HG02885 (cell line): ENCODE measurements around the gene TFR2.
"Not testable (repeated sequence)": the region's sequence is repeated elsewhere in the genome, so short reads cannot be mapped to it uniquely, and the experiment has no call there.

Experiments
- ATAC-seq: cut with Tn5 transposase; IDR thresholded peaks from one replicate; pipeline ENCODE4 v1.9.1; 2021; ENCODE audit warnings: mild to moderate bottlenecking; ENCODE audit not compliant: unreplicated experiment, poor library complexity

Gene TFR2

DNA sequence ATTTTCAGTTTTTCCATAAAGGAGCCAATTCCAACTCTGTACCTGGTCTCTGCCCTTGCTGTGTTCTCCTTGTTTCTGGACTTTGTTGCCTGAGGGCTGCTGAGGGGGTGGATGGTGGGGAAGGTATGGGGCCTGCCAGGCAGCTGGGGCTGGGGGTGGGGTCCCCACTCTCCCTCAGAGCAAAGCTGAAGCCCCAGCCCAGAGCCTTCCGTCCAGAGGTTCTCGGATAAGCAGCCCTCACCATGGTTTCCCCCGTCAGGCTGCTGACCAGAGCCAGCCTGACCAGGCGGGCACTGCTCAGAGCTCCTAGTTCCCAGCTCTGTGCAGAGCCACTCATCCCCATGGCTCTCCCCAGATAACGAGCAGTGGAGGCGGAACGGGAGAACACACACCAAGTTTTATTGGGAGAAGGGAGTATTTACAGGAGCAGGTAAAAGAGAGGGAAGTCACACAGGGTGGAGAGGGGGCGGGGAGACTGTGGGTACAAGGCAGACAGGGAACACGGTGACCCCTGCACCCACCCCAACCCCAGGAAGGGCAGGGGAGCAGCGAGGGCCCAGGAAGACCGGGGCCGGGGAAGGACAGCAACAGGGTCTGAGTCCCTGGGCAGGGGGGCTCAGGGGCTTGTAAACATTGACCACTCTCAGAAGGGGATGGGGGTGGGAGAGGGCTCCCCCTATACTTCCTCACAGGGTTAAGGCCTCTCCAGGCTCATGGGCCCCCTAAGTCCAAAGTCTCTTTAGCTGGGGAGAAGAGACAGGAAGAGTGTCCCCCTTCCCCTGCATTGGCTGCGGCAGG is 38.0 kb upstream of the TFR2 start:
- no peak for ATAC-seq

DNA sequence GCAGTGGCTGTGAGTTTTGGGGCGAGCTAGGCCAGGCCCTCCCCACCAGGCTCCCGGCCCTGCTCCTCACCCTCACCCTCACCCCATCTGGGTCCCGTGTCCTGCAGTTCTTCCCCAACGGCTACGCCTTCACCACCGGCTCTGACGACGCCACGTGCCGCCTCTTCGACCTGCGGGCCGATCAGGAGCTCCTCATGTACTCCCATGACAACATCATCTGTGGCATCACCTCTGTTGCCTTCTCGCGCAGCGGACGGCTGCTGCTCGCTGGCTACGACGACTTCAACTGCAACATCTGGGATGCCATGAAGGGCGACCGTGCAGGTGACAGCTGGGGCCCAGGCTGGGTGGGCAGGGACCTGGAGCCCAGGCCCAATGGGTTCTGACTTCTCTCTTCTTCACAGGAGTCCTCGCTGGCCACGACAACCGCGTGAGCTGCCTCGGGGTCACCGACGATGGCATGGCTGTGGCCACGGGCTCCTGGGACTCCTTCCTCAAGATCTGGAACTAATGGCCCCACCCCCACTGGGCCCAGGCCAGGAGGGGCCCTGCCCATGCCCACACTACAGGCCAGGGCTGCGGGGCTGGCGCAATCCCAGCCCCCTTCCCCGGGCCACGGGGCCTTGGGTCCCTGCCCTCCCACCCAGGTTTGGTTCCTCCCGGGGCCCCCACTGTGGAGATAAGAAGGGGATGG is 37.1 kb upstream of the TFR2 start:
- ATAC-seq, result no peak

DNA sequence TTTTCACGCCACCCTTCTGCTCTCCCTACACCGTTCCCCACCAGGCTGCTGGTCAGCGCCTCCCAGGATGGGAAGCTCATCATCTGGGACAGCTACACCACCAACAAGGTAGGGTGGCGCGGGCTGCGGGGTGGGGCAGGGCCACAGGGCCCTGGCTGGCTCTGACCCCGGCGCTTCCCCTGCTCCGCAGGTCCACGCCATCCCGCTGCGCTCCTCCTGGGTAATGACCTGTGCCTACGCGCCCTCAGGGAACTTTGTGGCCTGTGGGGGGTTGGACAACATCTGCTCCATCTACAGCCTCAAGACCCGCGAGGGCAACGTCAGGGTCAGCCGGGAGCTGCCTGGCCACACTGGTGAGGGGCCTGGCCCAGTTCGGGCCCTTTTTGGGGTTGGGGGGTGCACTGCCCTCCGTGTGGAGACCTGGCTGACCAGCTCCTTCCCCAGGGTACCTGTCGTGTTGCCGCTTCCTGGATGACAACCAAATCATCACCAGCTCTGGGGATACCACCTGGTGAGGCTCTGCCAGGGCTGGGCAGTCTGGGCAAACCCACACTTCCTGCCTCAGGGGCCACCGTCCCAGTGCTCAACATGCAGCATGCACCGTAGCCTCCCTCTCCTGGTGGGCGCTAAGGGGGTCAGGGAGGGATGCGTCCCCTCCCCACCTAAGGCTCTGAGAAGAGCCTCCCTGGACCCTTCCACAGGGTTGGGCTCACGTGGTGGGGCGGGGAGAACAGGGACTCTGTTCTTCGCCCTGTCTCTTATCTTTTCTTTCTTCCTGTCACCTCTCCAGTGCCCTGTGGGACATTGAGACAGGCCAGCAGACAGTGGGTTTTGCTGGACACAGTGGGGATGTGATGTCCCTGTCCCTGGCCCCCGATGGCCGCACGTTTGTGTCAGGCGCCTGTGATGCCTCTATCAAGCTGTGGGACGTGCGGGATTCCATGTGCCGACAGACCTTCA is 36.2 kb upstream of the TFR2 start:
- ATAC-seq, result no peak

DNA sequence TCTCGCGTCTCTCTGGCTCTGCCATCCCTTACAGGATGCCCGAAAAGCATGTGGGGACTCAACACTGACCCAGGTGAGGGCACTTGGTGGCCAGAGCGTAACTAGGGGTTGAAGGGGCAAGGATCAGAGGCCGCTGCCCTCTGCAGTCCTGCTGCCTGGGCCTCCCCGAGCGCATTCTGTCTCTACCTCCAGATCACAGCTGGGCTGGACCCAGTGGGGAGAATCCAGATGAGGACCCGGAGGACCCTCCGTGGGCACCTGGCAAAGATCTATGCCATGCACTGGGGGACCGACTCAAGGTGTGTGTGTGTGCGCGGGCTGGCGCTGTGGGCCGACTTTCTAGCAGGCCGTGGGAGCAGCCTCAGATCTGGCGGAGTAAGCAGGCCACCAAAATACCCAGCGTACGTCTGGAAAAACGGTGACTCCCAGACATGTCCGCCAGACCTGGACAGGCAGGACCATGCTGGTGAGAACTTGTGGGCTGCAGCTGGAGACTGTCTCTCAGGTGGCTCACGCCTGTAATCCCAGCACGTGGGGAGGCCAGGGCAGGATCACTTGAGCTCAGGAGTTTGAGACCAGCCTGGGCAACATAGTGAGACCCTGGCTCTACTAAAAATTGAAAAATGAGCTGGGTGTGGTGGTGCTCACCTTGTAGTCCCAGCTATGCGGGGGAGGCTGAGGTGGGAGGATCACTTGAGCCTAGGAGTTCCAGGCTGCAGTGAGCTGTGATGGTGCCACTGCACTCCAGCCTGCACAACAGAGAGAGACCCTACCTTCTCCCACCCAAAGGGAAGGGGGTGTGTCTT is 35.4 kb upstream of the TFR2 start:
- no peak for ATAC-seq

- ATAC-seq, result peak; percentile 36
These were observed 34.4 kb upstream of the TFR2 start for GRCh38 chr7:100675581-100676350.

DNA sequence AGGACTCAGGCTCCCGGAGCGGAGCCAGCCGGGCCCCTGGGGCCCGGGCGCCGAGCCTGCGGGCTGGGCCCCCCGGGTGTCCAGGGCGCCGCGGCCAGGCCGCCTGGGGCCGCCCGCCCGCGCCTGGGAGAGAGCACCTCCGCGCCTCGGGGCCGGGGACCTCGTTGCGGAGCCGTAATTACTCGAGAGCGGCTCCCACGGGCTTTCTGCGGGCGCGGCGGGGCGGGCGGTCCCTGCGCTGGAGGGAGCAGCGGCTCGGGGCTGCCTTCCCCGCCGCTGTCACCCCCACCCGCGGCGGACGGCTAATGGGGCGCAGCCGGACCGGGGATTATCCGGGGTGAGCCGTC is 33.7 kb upstream of the TFR2 start:
- ATAC-seq, result no peak

DNA sequence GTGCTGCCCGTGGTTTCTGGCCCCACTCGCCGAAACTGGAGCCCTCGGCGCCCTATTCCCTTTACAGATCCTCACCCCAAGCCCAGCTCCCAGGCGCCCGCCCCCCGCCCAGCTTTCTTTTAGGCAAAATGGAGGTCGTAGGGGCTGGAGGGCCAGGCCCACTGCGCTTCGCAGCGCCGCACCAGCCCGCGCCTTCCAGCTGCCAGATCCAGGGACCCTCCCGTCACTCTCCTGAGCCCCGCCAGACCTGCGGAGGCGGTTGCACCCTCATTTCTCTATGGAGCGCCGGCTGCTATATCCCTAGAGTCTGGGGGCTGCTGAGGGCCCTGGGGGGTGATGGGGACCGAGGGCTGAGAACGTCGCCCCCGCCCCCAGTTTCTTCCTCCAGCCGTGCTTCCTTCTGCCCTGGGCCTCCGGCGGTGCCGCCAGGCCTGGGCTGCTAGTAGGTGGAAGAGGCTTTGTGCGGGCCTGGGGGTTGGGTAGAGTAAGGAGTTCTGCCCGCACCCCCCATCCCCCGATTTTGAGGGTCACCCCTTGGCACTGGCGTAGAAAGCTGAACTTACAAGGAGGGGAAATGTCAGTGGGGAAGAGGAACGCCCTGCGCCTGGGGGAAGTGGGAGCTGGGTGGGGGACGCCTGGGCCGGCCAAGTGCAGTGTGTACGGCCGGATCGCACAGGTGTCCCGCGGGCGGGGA is 33.2 kb upstream of the TFR2 start:
- ATAC-seq, result no peak

GRCh38 chr7:100673942-100674410 is 32.6 kb upstream of the TFR2 start:
- peak; percentile 1 for ATAC-seq

DNA sequence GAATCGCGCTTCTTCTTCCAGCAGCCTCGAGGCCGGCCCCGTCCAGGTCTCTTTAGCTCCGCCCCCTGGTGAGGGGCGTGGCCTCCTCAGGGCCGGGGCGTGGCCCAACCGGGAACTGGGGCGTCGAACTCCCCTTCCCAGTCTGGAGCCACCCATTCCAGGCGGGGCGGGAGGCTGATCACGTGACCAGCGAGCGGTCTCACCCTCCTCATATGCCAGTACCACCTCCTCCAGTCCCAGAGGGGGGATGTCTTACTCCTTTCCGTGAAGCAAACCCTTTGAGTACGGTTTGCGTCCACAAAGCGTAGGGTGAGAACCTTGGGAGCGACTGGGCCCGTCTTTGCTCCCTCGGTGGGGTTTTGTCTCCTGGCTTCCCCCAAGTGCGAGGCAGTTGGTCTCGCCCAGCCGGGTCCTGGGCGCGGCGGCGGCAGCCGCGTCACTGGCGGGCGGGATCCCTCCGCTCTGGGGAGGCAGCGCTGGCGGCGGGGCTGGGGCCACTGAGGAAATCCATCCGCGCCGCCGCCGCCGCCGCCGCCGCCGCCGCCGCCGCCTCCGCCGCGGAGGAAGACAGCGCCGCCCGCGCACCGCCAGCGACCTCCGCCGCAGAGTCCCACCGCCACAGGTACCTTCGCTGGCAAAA is 32.1 kb upstream of the TFR2 start, which contains the start of gene GNB2:
Gene GNB2, plus strand, starts transcription at position 439 of the 640 bp plus-strand sequence. CDS start 2,526 bp downstream, outside the sequence.
- peak; percentile 65 for ATAC-seq

DNA sequence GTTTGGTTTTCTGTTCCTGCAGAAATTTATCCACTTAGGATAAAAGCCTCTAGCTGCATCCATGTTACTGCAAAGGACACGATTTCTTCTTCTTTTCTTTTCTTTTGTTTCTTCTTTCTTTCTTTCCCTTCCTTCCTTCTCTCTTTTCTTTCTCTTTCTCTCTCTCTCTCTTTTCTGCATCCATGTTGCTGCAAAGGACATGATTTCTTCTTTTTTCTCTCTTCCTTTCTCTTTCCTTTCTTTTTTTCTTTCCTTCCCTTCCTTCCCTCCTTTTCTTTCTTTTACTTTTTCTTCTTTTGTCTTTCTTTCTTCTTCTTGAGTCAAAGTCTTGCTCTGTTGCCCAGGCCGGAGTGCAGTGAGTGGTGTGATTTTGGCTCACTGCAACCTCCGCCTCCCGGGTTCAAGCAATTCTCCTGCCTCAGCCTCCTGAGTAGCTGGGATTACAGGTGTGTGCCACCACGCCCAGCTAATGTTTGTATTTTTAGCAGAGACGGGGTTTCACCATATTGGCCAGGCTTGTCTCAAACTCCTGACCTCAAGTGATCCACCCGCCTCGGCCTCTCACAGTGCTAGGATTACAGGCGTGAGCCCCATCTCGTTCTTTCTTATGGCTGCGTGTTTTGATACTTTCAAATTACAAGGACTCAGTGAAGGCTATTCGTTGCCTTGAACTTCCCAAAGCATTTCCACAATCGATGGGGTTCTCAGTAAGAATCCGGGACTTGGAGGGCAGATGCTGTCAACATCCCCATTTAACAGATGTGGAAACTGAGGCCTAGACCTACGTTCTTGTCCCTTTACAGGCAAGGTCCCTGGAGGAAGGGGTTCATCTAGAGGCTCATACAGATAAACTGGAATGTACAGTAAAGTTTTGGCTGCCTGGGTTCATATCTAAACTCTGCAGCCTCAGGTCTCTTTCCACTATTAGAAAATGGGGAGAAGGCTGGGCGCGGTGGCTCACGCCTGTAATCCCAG is 30.3 kb upstream of the TFR2 start:
- no peak for ATAC-seq

- ATAC-seq, result no peak
These were observed 28.7 kb upstream of the TFR2 start for GRCh38 chr7:100670074-100670473.

DNA sequence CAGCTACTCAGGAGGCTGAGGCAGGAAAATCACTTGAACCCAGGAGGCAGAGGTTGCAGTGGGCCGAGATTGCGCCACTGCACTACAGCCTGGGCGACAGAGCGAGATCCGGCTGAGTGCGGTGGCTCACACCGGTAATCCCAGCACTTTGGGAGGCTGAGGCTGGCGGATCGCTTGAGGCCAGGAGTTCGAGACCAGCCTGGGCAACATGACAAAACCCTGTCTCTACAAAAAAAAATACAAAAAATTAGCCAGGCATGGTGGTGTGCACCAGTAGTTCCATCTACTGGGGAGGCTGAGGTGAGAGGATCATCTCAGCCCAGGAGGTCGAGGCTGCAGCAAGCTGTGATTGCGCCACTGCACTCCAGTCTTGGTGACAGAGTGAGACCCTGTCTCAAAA is 27.8 kb upstream of the TFR2 start:
- not testable (repeated sequence) for ATAC-seq

GRCh38 chr7:100668069-100668449 is 26.7 kb upstream of the TFR2 start:
- no peak for ATAC-seq

DNA sequence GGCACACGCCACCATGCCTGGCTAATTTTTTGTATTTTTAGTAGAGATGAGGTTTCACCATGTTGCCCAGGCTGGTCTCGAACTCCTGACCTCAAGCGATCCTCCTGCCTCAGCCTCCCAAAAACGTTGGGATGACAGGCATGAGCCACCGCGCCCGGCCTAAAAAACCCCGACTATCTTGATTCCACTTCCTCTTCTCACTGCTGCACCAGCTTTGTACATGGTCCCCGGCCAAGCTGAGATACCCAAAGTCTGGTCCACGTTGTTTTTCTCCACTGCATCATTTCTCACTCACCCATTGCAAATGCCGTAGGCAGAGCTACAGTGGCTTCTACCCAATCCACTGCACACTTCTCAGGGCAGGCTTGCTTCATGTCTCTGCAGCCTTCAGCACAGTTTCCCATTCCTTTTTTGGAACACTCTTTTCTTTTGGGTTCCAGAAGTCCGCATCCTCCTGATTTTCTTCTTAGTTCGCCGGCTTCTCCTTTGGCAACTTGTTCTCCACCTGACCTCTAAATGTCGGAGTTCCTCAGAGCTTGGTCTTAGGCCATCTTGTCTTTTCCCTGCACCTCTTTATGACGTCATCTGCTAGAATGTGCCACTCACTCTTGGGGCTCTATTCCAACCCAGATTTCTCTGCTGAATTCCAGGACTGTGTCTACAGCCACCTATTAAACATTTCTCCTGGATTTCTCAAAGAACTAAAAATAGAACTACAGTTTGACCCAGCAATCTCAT is 26.1 kb upstream of the TFR2 start:
- no peak for ATAC-seq

DNA sequence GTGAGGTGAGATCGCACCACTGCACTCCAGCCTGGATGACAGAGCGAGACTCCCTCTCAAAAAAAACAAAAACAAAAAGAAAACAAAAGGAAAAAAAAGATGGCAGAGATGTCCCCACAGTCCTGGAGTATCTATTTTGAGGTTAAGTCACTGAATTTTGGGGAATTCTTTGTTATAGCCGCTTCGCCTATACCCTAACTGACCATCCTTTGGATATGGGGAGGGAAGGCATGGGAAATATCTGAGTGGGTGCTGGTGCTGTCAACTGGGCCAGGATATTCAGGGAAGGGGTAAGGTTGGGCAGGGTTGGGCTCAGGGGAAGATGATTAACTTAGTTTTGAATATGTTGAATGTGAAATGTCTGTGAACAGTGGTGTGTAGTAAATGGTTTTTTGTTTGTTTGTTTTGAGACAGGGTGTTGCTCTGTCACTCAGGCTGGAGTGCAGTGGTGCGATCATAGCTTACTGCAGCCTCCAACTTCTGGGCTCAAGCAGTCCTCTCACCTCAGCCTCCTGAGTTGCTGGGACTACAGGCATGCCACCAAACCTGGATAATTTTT is 23.9 kb upstream of the TFR2 start:
- no peak for ATAC-seq

DNA sequence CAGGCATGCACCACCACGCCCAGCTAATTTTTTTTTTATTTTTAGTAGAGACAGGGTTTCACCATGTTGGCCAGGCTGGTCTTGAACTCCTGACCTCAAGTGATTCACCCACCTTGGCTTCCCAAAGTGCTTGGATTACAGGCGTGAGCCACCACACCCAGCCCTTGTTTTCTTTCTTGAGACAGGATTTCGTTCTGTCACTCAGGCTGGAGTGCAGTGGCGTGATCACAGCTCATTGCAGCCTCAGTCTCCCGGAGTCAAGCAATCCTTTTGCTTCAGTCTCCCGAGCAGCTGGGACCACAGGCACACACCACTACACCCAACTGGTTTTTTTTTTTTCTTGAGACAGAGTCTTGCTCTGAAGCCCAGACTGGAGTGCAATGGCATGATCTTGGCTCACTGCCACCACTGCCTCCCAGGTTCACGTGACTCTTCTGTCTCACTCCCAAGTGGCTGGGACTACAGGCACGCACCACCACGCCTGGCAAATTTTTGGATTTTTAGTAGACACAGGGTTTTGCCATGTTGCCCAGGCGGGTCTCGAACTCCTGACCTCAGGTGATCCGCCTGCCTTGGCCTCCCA is 20.9 kb upstream of the TFR2 start:
- ATAC-seq, result not testable (repeated sequence)
